ENCODE results near the gene ZNF438. TPM values are rescaled to one million over a fixed set of nuclear protein-coding genes. Genes with fewer than 3 reads are reported as not detected.

The ZNF438 gene
- total and polyA plus RNA-seq, 2 of the 13 experiments (the other 11 are each of a cell fraction or from before 2014, with no cell fraction given), result 0.75 to 0.83 TPM

- TF ChIP-seq, protein P1, sequence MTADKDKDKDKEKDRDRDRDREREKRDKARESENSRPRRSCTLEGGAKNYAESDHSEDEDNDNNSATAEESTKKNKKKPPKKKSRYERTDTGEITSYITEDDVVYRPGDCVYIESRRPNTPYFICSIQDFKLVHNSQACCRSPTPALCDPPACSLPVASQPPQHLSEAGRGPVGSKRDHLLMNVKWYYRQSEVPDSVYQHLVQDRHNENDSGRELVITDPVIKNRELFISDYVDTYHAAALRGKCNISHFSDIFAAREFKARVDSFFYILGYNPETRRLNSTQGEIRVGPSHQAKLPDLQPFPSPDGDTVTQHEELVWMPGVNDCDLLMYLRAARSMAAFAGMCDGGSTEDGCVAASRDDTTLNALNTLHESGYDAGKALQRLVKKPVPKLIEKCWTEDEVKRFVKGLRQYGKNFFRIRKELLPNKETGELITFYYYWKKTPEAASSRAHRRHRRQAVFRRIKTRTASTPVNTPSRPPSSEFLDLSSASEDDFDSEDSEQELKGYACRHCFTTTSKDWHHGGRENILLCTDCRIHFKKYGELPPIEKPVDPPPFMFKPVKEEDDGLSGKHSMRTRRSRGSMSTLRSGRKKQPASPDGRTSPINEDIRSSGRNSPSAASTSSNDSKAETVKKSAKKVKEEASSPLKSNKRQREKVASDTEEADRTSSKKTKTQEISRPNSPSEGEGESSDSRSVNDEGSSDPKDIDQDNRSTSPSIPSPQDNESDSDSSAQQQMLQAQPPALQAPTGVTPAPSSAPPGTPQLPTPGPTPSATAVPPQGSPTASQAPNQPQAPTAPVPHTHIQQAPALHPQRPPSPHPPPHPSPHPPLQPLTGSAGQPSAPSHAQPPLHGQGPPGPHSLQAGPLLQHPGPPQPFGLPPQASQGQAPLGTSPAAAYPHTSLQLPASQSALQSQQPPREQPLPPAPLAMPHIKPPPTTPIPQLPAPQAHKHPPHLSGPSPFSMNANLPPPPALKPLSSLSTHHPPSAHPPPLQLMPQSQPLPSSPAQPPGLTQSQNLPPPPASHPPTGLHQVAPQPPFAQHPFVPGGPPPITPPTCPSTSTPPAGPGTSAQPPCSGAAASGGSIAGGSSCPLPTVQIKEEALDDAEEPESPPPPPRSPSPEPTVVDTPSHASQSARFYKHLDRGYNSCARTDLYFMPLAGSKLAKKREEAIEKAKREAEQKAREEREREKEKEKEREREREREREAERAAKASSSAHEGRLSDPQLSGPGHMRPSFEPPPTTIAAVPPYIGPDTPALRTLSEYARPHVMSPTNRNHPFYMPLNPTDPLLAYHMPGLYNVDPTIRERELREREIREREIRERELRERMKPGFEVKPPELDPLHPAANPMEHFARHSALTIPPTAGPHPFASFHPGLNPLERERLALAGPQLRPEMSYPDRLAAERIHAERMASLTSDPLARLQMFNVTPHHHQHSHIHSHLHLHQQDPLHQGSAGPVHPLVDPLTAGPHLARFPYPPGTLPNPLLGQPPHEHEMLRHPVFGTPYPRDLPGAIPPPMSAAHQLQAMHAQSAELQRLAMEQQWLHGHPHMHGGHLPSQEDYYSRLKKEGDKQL (CRISPR knock-in tag; IDR thresholded peaks at IDR 0.05; ENCODE audit: low read depth), result no peak
- peak; percentile 6 for TF ChIP-seq HNRNPK (IDR thresholded peaks at IDR 0.05; ENCODE audit: low read depth, low read length, poor library complexity, severe bottlenecking)
- TF ChIP-seq, protein P2, sequence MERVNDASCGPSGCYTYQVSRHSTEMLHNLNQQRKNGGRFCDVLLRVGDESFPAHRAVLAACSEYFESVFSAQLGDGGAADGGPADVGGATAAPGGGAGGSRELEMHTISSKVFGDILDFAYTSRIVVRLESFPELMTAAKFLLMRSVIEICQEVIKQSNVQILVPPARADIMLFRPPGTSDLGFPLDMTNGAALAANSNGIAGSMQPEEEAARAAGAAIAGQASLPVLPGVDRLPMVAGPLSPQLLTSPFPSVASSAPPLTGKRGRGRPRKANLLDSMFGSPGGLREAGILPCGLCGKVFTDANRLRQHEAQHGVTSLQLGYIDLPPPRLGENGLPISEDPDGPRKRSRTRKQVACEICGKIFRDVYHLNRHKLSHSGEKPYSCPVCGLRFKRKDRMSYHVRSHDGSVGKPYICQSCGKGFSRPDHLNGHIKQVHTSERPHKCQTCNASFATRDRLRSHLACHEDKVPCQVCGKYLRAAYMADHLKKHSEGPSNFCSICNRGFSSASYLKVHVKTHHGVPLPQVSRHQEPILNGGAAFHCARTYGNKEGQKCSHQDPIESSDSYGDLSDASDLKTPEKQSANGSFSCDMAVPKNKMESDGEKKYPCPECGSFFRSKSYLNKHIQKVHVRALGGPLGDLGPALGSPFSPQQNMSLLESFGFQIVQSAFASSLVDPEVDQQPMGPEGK (CRISPR knock-in tag; IDR thresholded peaks at IDR 0.05), result peak; percentile 44; the same call in 1 of the 2 replicates
- TF ChIP-seq, protein P3, sequence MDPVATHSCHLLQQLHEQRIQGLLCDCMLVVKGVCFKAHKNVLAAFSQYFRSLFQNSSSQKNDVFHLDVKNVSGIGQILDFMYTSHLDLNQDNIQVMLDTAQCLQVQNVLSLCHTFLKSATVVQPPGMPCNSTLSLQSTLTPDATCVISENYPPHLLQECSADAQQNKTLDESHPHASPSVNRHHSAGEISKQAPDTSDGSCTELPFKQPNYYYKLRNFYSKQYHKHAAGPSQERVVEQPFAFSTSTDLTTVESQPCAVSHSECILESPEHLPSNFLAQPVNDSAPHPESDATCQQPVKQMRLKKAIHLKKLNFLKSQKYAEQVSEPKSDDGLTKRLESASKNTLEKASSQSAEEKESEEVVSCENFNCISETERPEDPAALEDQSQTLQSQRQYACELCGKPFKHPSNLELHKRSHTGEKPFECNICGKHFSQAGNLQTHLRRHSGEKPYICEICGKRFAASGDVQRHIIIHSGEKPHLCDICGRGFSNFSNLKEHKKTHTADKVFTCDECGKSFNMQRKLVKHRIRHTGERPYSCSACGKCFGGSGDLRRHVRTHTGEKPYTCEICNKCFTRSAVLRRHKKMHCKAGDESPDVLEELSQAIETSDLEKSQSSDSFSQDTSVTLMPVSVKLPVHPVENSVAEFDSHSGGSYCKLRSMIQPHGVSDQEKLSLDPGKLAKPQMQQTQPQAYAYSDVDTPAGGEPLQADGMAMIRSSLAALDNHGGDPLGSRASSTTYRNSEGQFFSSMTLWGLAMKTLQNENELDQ (CRISPR knock-in tag; IDR thresholded peaks at IDR 0.05; ENCODE audit: borderline replicate concordance), result no peak
- TF ChIP-seq, protein P4, sequence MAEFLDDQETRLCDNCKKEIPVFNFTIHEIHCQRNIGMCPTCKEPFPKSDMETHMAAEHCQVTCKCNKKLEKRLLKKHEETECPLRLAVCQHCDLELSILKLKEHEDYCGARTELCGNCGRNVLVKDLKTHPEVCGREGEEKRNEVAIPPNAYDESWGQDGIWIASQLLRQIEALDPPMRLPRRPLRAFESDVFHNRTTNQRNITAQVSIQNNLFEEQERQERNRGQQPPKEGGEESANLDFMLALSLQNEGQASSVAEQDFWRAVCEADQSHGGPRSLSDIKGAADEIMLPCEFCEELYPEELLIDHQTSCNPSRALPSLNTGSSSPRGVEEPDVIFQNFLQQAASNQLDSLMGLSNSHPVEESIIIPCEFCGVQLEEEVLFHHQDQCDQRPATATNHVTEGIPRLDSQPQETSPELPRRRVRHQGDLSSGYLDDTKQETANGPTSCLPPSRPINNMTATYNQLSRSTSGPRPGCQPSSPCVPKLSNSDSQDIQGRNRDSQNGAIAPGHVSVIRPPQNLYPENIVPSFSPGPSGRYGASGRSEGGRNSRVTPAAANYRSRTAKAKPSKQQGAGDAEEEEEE (CRISPR knock-in tag; IDR thresholded peaks at IDR 0.05; ENCODE audit: borderline replicate concordance), result no peak
- TF ChIP-seq GPN1 (CRISPR knock-in tag; IDR thresholded peaks at IDR 0.05; ENCODE audit: borderline replicate concordance), result no peak
- TF ChIP-seq, protein P5, sequence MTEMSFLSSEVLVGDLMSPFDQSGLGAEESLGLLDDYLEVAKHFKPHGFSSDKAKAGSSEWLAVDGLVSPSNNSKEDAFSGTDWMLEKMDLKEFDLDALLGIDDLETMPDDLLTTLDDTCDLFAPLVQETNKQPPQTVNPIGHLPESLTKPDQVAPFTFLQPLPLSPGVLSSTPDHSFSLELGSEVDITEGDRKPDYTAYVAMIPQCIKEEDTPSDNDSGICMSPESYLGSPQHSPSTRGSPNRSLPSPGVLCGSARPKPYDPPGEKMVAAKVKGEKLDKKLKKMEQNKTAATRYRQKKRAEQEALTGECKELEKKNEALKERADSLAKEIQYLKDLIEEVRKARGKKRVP (CRISPR knock-in tag; IDR thresholded peaks at IDR 0.05), result no peak
- TF ChIP-seq ZZZ3 (CRISPR knock-in tag; IDR thresholded peaks at IDR 0.05; ENCODE audit: borderline replicate concordance), result no peak
- TF ChIP-seq, protein P6, sequence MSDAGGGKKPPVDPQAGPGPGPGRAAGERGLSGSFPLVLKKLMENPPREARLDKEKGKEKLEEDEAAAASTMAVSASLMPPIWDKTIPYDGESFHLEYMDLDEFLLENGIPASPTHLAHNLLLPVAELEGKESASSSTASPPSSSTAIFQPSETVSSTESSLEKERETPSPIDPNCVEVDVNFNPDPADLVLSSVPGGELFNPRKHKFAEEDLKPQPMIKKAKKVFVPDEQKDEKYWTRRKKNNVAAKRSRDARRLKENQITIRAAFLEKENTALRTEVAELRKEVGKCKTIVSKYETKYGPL (CRISPR knock-in tag; IDR thresholded peaks at IDR 0.05), result no peak
- TF ChIP-seq ZNF101 (CRISPR knock-in tag; IDR thresholded peaks at IDR 0.05; ENCODE audit: borderline replicate concordance, low read depth), result no peak
- no peak for TF ChIP-seq MLLT10 (CRISPR knock-in tag; IDR thresholded peaks at IDR 0.05)
- TF ChIP-seq SRSF1 (optimal IDR thresholded peaks at IDR 0.05; ENCODE audit: low read depth, low read length), result no peak
Observed at GRCh38 chr10:31032258-31033132, 830 bp upstream of the ZNF438 start (continued).

Data from HepG2 (cell line).